NT2/D1 (cell line): Measurements from ENCODE around the gene ITGA2B.

ENCODE experiments used
- YY1 ChIP-seq: IDR thresholded peaks from 2 replicates; pipeline ENCODE4 v1.6.1; 2011; ENCODE audit not compliant: insufficient read length, insufficient read depth
- ZNF274 ChIP-seq: IDR thresholded peaks from 2 replicates; pipeline ENCODE4 v1.6.1; 2011; ENCODE audit warnings: mild to moderate bottlenecking, low read depth, low read length

- TF ChIP-seq ZNF274 (no peak), YY1 (no peak)
Observed at GRCh38 chr17:44380767-44381166, 8.7 kb downstream of the ITGA2B start.
